HG03575 (cell line): ENCODE measurements around the gene SLC34A3.
"Not testable (repeated sequence)": the region's sequence is repeated elsewhere in the genome, so short reads cannot be mapped to it uniquely, and the experiment has no call there.

Source experiments
- ATAC-seq: cut with Tn5 transposase; IDR thresholded peaks from one replicate; pipeline ENCODE4 v1.9.1; 2021; ENCODE audit not compliant: unreplicated experiment, insufficient number of reproducible peaks, low FRiP score; ENCODE audit errors: extremely low read depth

Gene SLC34A3

GRCh38 chr9:137250329-137251193 is 19.9 kb downstream of the SLC34A3 start:
- ATAC-seq, result no peak

DNA sequence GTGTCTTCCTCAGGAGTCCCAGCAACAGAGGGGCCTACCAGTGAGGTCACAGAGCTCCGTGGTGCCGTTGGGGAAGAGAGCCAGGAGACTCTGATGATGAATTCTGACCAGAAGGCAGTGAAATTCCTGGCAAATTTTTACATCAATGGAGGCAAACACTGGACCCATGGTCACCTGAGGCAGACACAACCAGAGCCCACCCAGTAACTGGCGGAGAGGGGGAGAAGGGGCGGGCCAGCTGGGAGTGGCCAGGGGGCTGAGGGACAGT is 20.4 kb downstream of the SLC34A3 start, which contains the start of gene STPG3:
STPG3 (plus strand) TSS at position 93 of the 268 bp plus-strand sequence; CDS start at position 94, 1 bp downstream.
- ATAC-seq, result no peak

GRCh38 chr9:137251490-137252268 is 21.0 kb downstream of the SLC34A3 start:
- no peak for ATAC-seq

- ATAC-seq, result no peak
Measured at GRCh38 chr9:137252555-137253506, 22.1 kb downstream of the SLC34A3 start.

GRCh38 chr9:137253717-137254623 is 23.3 kb downstream of the SLC34A3 start:
- no peak for ATAC-seq

- ATAC-seq, result no peak
Measured at GRCh38 chr9:137254624-137255447, 24.1 kb downstream of the SLC34A3 start, which contains the start of gene NELFB. TSS of gene NELFB (plus strand) at chr9:137255327.

GRCh38 chr9:137255448-137256114 is 24.9 kb downstream of the SLC34A3 start:
- ATAC-seq, result no peak

GRCh38 chr9:137256362-137256761 is 25.7 kb downstream of the SLC34A3 start:
- ATAC-seq, result no peak

GRCh38 chr9:137256856-137257255 is 26.2 kb downstream of the SLC34A3 start:
- ATAC-seq, result no peak

GRCh38 chr9:137262173-137262908 is 31.6 kb downstream of the SLC34A3 start:
- ATAC-seq, result not testable (repeated sequence)

- no peak for ATAC-seq
Measured at GRCh38 chr9:137262909-137263285, 32.2 kb downstream of the SLC34A3 start.

DNA sequence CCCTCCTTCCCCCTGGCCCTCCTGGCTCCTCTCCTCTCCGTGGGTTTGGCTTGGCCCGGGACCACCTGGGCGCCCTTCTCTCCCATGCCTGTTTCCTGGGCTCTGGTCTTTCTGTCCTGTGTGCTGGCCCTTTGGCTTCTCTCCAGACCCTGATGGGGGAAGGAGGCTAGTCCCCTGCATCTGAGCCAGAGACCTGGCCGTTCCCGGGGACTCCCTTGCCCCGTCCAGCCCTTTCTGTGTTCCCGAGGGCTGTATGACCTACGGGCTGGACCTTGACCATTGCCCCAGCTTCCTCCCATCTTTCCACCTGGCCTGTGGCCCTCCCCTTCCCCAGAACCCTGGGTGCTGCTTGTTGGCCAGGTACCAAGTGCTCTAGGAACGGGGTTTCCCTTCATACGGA is 32.8 kb downstream of the SLC34A3 start:
- no peak for ATAC-seq

DNA sequence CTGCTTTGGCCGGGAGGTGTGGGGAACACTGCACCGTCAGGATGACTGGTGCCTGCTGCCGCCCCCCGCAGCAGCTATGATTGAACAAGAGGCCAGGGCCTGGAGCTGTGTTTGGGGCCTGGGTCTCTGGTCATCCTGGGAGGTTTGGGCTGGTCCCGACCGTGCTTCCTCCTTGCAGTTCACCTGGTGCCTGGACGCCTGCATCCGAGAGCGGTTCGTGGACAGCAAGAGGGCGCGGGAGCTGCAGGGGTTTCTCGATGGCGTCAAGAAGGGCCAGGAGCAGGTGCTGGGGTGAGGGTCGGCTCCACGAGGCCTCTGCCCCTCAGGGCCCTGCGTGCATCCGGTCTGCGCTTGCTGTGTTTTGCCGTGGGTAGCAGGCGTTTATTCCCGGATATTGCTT is 33.4 kb downstream of the SLC34A3 start:
- ATAC-seq, result no peak

- ATAC-seq, result no peak
Measured at GRCh38 chr9:137265496-137266161, 34.9 kb downstream of the SLC34A3 start.

DNA sequence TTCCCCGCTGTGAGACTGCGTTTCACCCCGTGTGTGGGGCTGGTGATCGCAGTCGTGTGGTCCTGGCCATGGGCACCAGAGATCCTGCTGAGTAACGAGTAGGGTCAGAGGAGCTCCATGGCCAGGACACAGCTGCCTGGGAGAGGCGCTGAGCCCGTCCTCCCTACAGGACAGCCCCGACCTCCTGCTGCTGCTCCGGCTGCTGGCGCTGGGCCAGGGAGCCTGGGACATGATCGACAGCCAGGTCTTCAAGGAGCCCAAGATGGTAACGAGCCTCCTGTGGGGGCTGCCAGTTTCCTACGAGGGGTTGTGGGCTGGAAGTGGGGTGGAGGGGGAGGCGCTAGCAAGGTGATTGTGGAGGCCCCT is 35.4 kb downstream of the SLC34A3 start:
- ATAC-seq, result no peak
